HAP-1 (cell line): ENCODE results near the gene GALNT5.

Experiments
- DNase-seq, 2 experiments: peaks; one replicate each; pipeline ENCODE4 v3.0.0-alpha.2; 2016 to 2020; ENCODE audit warnings: low spot score in 2 of 2
- H3K27me3 ChIP-seq: fragments of 250-450 bp; sonication (Bioruptor Pico); 2 replicates; pipeline ENCODE4 v1.5.1; 2020; ENCODE audit warnings: low read depth, mild to moderate bottlenecking, moderate library complexity
- H3K36me3 ChIP-seq: fragments of 250-450 bp; sonication (Bioruptor Pico); replicated peaks from 2 replicates; pipeline ENCODE4 v1.5.1; 2020; ENCODE audit warnings: mild to moderate bottlenecking
- H3K4me1 ChIP-seq: fragments of 250-450 bp; sonication (Bioruptor Pico); 2 replicates; pipeline ENCODE4 v1.5.1; 2020; ENCODE audit warnings: mild to moderate bottlenecking
- H3K4me3 ChIP-seq: fragments of 250-450 bp; sonication (Bioruptor Pico); 2 replicates; pipeline ENCODE4 v1.5.1; 2020; ENCODE audit warnings: mild to moderate bottlenecking, moderate library complexity
- H3K9me3 ChIP-seq: fragments of 250-450 bp; sonication (Bioruptor Pico); 2 replicates; pipeline ENCODE4 v1.5.1; 2020; ENCODE audit warnings: mild to moderate bottlenecking, moderate library complexity
- in situ Hi-C: fragments of 300-500 bp; cut with MboI; formaldehyde crosslinking; loops from 3 replicates; pipeline ENCODE4 v1.14.3; 2020; ENCODE audit warnings: low sequenced_read_pairs, inconsistent platforms, mixed read lengths

The GALNT5 gene

GRCh38 chr2:157361526-157361925, 104.0 kb downstream of the GALNT5 start:
- Histone ChIP-seq H3K4me3 (no peak overlapping the region), H3K27me3 (no peaks in the 10 kb centered on the region), H3K4me1 (no peaks in the 10 kb centered on the region), H3K9me3 (no peaks in the 10 kb centered on the region), H3K36me3 (no peaks in the 10 kb centered on the region)
- no peak for DNase-seq
- in situ Hi-C loops = no loop called here

- DNase-seq = no peak
- Histone ChIP-seq H3K36me3 (no peaks in the 10 kb centered on the region), H3K4me1 (no peaks in the 10 kb centered on the region), H3K27me3 (no peaks in the 10 kb centered on the region), H3K9me3 (no peaks in the 10 kb centered on the region), H3K4me3 (no peak overlapping the region)
- in situ Hi-C loops = no loop called here
Observed at GRCh38 chr2:157362627-157363026, 105.1 kb downstream of the GALNT5 start.

- no peak overlapping the region for H3K4me3 ChIP-seq
- no peaks in the 10 kb centered on the region for H3K27me3 ChIP-seq
- no peak for DNase-seq
- no peaks in the 10 kb centered on the region for H3K9me3 ChIP-seq
- no peaks in the 10 kb centered on the region for H3K36me3 ChIP-seq
- H3K4me1 ChIP-seq = no peaks in the 10 kb centered on the region
- in situ Hi-C loops = no loop called here
Observed at GRCh38 chr2:157363612-157364101, 106.2 kb downstream of the GALNT5 start.
